ENCODE results near the gene ASAP3. TPM values are rescaled to one million over a fixed set of nuclear protein-coding genes. Genes with fewer than 3 reads are reported as not detected.

Gene ASAP3
- total RNA-seq, 1 donor from 2014 or later, result 45.9 TPM

DNA sequence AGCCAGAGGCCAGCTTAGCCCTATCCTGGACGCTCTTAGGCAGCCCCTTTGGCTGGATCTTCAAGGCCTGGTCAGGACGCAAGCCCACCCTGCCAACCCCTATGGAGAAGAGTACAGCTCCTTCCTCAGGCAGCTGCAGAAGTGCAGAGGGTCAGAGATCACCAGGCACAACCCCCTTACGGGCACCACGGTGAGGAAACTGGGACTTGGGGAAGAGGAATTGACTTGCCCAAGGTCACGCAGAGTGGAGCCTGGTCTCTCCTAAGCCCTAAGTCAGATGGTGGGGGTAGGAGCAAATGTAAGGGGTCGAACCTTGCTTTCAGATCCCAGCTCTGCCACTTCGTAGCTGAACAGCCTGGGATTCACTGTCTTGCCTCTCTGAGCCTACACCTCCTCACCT, 43.4 kb upstream of the ASAP3 start:
- no peak overlapping the region for H3K9ac ChIP-seq (ENCODE audit: low read depth in 1 of 3, low read length in 3 of 3)
- peaks cover 30 to 58% (median 32%) of the 10 kb centered on the region in 3 donors for H3K4me1 ChIP-seq (ENCODE audit: control insufficient read depth in 3 of 3, insufficient read depth in 3 of 3, low read length in 3 of 3)

GRCh38 chr1:23526329-23527041, 42.5 kb upstream of the ASAP3 start:
- no peak overlapping the region for H3K9ac ChIP-seq (ENCODE audit: low read depth in 1 of 3, low read length in 3 of 3)
- no peaks in the 10 kb centered on the region for H3K36me3 ChIP-seq (ENCODE audit: control insufficient read depth in 3 of 3, insufficient read depth in 3 of 3, low read length in 3 of 3)
- H3K27me3 ChIP-seq (ENCODE audit: control insufficient read depth in 3 of 3, insufficient read depth in 3 of 3, low read length in 3 of 3), result peaks cover 0 to 14% (median 6%) of the 10 kb centered on the region in 3 donors
- no peak overlapping the region for H3K27ac ChIP-seq (ENCODE audit: low read depth, low read length)
- H3K4me1 ChIP-seq (ENCODE audit: control insufficient read depth in 3 of 3, insufficient read depth in 3 of 3, low read length in 3 of 3), result peaks cover 26 to 54% (median 27%) of the 10 kb centered on the region in 3 donors
- H3K9me3 ChIP-seq (ENCODE audit: control insufficient read depth in 3 of 3, low read length in 3 of 3), result no peaks in the 10 kb centered on the region
- H3K4me3 ChIP-seq (ENCODE audit: low read length in 3 of 3), result no peak overlapping the region

More for the DNA sequence above, 43.4 kb upstream of the ASAP3 start:
- Histone ChIP-seq H3K9me3 (ENCODE audit: control insufficient read depth in 3 of 3, low read length in 3 of 3) (no peaks in the 10 kb centered on the region), H3K4me3 (ENCODE audit: low read length in 3 of 3) (no peak overlapping the region), H3K36me3 (ENCODE audit: control insufficient read depth in 3 of 3, insufficient read depth in 3 of 3, low read length in 3 of 3) (no peaks in the 10 kb centered on the region), H3K27me3 (ENCODE audit: control insufficient read depth in 3 of 3, insufficient read depth in 3 of 3, low read length in 3 of 3) (peaks cover 0 to 14% (median 6%) of the 10 kb centered on the region in 3 donors), H3K27ac (ENCODE audit: low read depth, low read length) (no peak overlapping the region)

- Histone ChIP-seq H3K27ac (ENCODE audit: low read depth, low read length) (no peak overlapping the region), H3K4me3 (ENCODE audit: low read length in 3 of 3) (no peak overlapping the region), H3K9ac (ENCODE audit: low read depth in 1 of 3, low read length in 3 of 3) (peak overlapping the region in 1 of 3 donors; percentile 14), H3K4me1 (ENCODE audit: control insufficient read depth in 3 of 3, insufficient read depth in 3 of 3, low read length in 3 of 3) (peaks cover 20 to 48% (median 22%) of the 10 kb centered on the region in 3 donors), H3K36me3 (ENCODE audit: control insufficient read depth in 3 of 3, insufficient read depth in 3 of 3, low read length in 3 of 3) (no peaks in the 10 kb centered on the region), H3K9me3 (ENCODE audit: control insufficient read depth in 3 of 3, low read length in 3 of 3) (no peaks in the 10 kb centered on the region), H3K27me3 (ENCODE audit: control insufficient read depth in 3 of 3, insufficient read depth in 3 of 3, low read length in 3 of 3) (peaks cover 0 to 14% (median 6%) of the 10 kb centered on the region in 3 donors)
These were observed 41.7 kb upstream of the ASAP3 start for GRCh38 chr1:23525558-23526250.

DNA sequence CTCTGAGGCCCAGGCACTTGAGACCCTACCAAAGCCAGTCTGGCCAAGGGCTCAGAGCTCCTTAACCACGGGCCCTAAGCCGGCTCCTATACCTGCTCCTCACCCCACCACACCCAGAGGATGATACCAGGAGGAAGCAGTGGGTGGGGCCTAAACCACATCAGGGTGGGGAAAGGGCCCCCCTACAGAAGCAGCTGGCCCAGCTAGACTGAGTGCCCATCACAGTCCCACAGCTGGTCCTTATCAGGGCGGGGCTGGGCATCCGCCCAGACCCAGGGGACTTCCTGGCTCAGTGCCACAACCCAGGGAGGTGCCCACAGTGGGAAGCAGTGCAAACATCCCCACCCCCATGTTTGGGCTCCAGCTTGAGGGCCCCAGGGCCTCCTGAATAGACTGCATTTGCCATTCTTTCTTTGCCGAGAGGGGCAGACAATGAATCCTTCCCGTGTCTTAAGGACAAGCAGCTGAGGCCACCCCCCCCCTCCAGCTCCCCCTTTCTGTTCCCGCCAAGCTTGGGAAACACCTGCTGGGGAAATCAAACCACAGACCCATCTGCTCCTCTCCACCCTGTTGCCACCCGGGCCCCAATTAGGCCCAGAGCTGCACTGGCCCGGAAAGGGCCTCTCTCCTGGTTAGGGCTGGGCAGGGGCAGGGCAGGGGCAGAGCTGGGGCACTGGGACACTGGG, 40.9 kb upstream of the ASAP3 start:
- Histone ChIP-seq H3K9me3 (ENCODE audit: control insufficient read depth in 3 of 3, low read length in 3 of 3) (no peaks in the 10 kb centered on the region), H3K4me3 (ENCODE audit: low read length in 3 of 3) (no peak overlapping the region), H3K36me3 (ENCODE audit: control insufficient read depth in 3 of 3, insufficient read depth in 3 of 3, low read length in 3 of 3) (no peaks in the 10 kb centered on the region), H3K9ac (ENCODE audit: low read depth in 1 of 3, low read length in 3 of 3) (peak overlapping the region in 1 of 3 donors; percentile 14), H3K27ac (ENCODE audit: low read depth, low read length) (no peak overlapping the region), H3K27me3 (ENCODE audit: control insufficient read depth in 3 of 3, insufficient read depth in 3 of 3, low read length in 3 of 3) (peaks cover 0 to 6% (median 2%) of the 10 kb centered on the region in 3 donors), H3K4me1 (ENCODE audit: control insufficient read depth in 3 of 3, insufficient read depth in 3 of 3, low read length in 3 of 3) (peaks cover 15 to 39% (median 16%) of the 10 kb centered on the region in 3 donors)

GRCh38 chr1:23524163-23524562, 40.2 kb upstream of the ASAP3 start:
- Histone ChIP-seq H3K27me3 (ENCODE audit: control insufficient read depth in 3 of 3, insufficient read depth in 3 of 3, low read length in 3 of 3) (no peaks in the 10 kb centered on the region), H3K9me3 (ENCODE audit: control insufficient read depth in 3 of 3, low read length in 3 of 3) (no peaks in the 10 kb centered on the region), H3K4me1 (ENCODE audit: control insufficient read depth in 3 of 3, insufficient read depth in 3 of 3, low read length in 3 of 3) (peaks cover 15 to 32% (median 16%) of the 10 kb centered on the region in 3 donors), H3K27ac (ENCODE audit: low read depth, low read length) (no peak overlapping the region), H3K4me3 (ENCODE audit: low read length in 3 of 3) (no peak overlapping the region), H3K36me3 (ENCODE audit: control insufficient read depth in 3 of 3, insufficient read depth in 3 of 3, low read length in 3 of 3) (no peaks in the 10 kb centered on the region), H3K9ac (ENCODE audit: low read depth in 1 of 3, low read length in 3 of 3) (no peak overlapping the region)

- Histone ChIP-seq H3K36me3 (ENCODE audit: control insufficient read depth in 3 of 3, insufficient read depth in 3 of 3, low read length in 3 of 3) (no peaks in the 10 kb centered on the region), H3K27ac (ENCODE audit: low read depth, low read length) (no peak overlapping the region), H3K9ac (ENCODE audit: low read depth in 1 of 3, low read length in 3 of 3) (no peak overlapping the region), H3K4me3 (ENCODE audit: low read length in 3 of 3) (no peak overlapping the region), H3K27me3 (ENCODE audit: control insufficient read depth in 3 of 3, insufficient read depth in 3 of 3, low read length in 3 of 3) (no peaks in the 10 kb centered on the region), H3K9me3 (ENCODE audit: control insufficient read depth in 3 of 3, low read length in 3 of 3) (no peaks in the 10 kb centered on the region), H3K4me1 (ENCODE audit: control insufficient read depth in 3 of 3, insufficient read depth in 3 of 3, low read length in 3 of 3) (peaks cover 0 to 15% (median 2%) of the 10 kb centered on the region in 3 donors)
These were observed 38.4 kb upstream of the ASAP3 start for GRCh38 chr1:23522244-23522982.

- no peak overlapping the region for H3K9ac ChIP-seq (ENCODE audit: low read depth in 1 of 3, low read length in 3 of 3)
- H3K36me3 ChIP-seq (ENCODE audit: control insufficient read depth in 3 of 3, insufficient read depth in 3 of 3, low read length in 3 of 3), result no peaks in the 10 kb centered on the region
- H3K27ac ChIP-seq (ENCODE audit: low read depth, low read length), result no peak overlapping the region
- H3K9me3 ChIP-seq (ENCODE audit: control insufficient read depth in 3 of 3, low read length in 3 of 3), result no peaks in the 10 kb centered on the region
- H3K4me3 ChIP-seq (ENCODE audit: low read length in 3 of 3), result no peak overlapping the region
- H3K4me1 ChIP-seq (ENCODE audit: control insufficient read depth in 3 of 3, insufficient read depth in 3 of 3, low read length in 3 of 3), result peaks cover 0 to 8% (median 0%) of the 10 kb centered on the region in 3 donors
- H3K27me3 ChIP-seq (ENCODE audit: control insufficient read depth in 3 of 3, insufficient read depth in 3 of 3, low read length in 3 of 3), result no peaks in the 10 kb centered on the region
These were observed 37.6 kb upstream of the ASAP3 start for GRCh38 chr1:23521588-23521987.

DNA sequence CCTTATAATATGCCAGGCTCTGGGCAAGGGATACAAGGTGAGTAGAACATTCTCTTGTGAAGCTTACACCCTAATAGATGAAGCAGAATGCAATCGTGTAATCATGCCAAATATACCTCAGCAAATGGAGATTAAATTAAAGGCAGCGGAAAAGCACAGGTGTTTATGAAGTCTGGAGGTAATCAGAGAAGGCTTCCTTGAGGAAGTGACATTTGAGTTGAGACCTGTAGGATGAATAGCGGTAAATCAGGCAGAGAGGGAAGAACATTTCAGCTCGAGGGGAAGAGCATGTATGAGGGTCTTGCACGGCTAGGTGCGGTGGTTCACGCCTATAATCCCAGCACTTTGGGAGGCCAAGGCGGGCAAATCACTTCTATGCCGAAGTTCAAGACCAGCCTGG, 33.6 kb upstream of the ASAP3 start:
- Histone ChIP-seq H3K9me3 (ENCODE audit: control insufficient read depth in 3 of 3, low read length in 3 of 3) (no peaks in the 10 kb centered on the region), H3K4me1 (ENCODE audit: control insufficient read depth in 3 of 3, insufficient read depth in 3 of 3, low read length in 3 of 3) (no peaks in the 10 kb centered on the region), H3K27me3 (ENCODE audit: control insufficient read depth in 3 of 3, insufficient read depth in 3 of 3, low read length in 3 of 3) (no peaks in the 10 kb centered on the region), H3K4me3 (ENCODE audit: low read length in 3 of 3) (no peak overlapping the region), H3K27ac (ENCODE audit: low read depth, low read length) (no peak overlapping the region), H3K36me3 (ENCODE audit: control insufficient read depth in 3 of 3, insufficient read depth in 3 of 3, low read length in 3 of 3) (no peaks in the 10 kb centered on the region), H3K9ac (ENCODE audit: low read depth in 1 of 3, low read length in 3 of 3) (no peak overlapping the region)

DNA sequence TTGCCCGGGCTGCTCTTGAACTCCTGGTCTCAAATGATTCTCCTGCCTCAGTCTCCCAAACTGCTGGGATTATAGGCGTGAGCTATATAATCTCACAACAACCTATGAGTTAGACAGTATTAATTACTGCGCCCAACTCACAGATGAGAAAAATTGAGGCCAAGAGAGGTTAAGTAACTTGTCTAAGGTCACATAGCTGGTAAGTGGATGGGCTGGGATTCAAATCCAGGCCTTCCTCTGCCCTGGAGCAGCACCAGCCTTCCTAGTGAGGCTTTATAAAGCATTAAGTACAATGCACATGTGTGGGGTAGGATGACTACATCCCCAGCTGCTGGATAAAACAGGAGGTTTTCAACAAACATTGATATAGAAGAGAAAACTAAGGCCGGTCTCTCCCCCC, 31.9 kb upstream of the ASAP3 start:
- Histone ChIP-seq H3K27me3 (ENCODE audit: control insufficient read depth in 3 of 3, insufficient read depth in 3 of 3, low read length in 3 of 3) (no peaks in the 10 kb centered on the region), H3K4me1 (ENCODE audit: control insufficient read depth in 3 of 3, insufficient read depth in 3 of 3, low read length in 3 of 3) (no peaks in the 10 kb centered on the region), H3K36me3 (ENCODE audit: control insufficient read depth in 3 of 3, insufficient read depth in 3 of 3, low read length in 3 of 3) (no peaks in the 10 kb centered on the region)

More for the DNA sequence above, 31.9 kb upstream of the ASAP3 start:
- Histone ChIP-seq H3K27ac (ENCODE audit: low read depth, low read length) (no peak overlapping the region), H3K9ac (ENCODE audit: low read depth in 1 of 3, low read length in 3 of 3) (no peak overlapping the region), H3K9me3 (ENCODE audit: control insufficient read depth in 3 of 3, low read length in 3 of 3) (no peaks in the 10 kb centered on the region), H3K4me3 (ENCODE audit: low read length in 3 of 3) (no peak overlapping the region)

Measured in skeletal muscle tissue (tissue), 4 donors.